Gastrocnemius medialis (tissue), 4 donors: Measurements from ENCODE around the gene GPA33. TPM values are rescaled to one million over a fixed set of nuclear protein-coding genes. Genes with fewer than 3 reads are reported as not detected.

Experiments
- ATAC-seq, 2 donors: fragments of 150-250 bp; one replicate each; pipeline ENCODE4 v1.9.1; 2016
- DNase-seq, 2 donors: peaks; one replicate each; pipeline ENCODE4 v3.0.0-alpha.2; 2019
- H3K27ac ChIP-seq, 4 donors: fragments of 200-600 bp; sonication (generic); 1 replicate in 1 of 4; 2 replicates in 3 of 4; pipeline ENCODE4 v1.5.1; 2016 to 2018; ENCODE audit warnings: mild to moderate bottlenecking in 2 of 4, moderate library complexity in 1 of 4
- H3K27me3 ChIP-seq, 3 donors: fragments of 200-600 bp; sonication (generic) in 2 of 3; 1 replicate in 1 of 3; 2 replicates in 2 of 3; pipeline versions ENCODE4 v1.5.1 to v1.6.0; 2016 to 2019; ENCODE audit warnings: mild to moderate bottlenecking in 1 of 3, moderate library complexity in 1 of 3
- H3K36me3 ChIP-seq, 2 donors: fragments of 200-600 bp; sonication (generic) in 1 of 2; one replicate each; pipeline ENCODE4 v1.5.1; 2017 to 2018
- H3K4me1 ChIP-seq, 2 donors: fragments of 200-600 bp; sonication (generic) in 1 of 2; one replicate each; pipeline ENCODE4 v1.5.1; 2016 to 2017; ENCODE audit warnings: mild to moderate bottlenecking in 2 of 2
- H3K4me3 ChIP-seq, 4 donors: fragments of 200-600 bp; sonication (generic) in 3 of 4; 1 replicate in 1 of 4; 2 replicates in 3 of 4; pipeline ENCODE4 v1.5.1; 2016 to 2019; ENCODE audit warnings: mild to moderate bottlenecking in 2 of 4
- H3K9me3 ChIP-seq, 3 donors: fragments of 200-600 bp; sonication (generic) in 2 of 3; 1 replicate in 1 of 3; 2 replicates in 2 of 3; pipeline ENCODE4 v1.5.1; 2016 to 2019
- POLR2A ChIP-seq, 2 donors: fragments of 450-650 bp; IDR thresholded peaks; one replicate each; pipeline ENCODE4 v1.6.1; 2017; ENCODE audit warnings: antibody characterized with exemption in 2 of 2, mild to moderate bottlenecking in 2 of 2, moderate library complexity in 2 of 2
- in situ Hi-C, 4 donors: fragments of 200-750 bp; cut with MboI; loops; one replicate each; pipeline versions ENCODE4 v1.15.0 to v1.8.0; 2017; ENCODE audit warnings: low sequenced_read_pairs in 4 of 4
- intact Hi-C: fragments of 100-400 bp; cut with DNase I; formaldehyde crosslinking; loops from one replicate; pipeline ENCODE4 v1.15.1; 2023; ENCODE audit warnings: low total_unique reads
- total RNA-seq, 4 donors: library from RNA; depleted of rRNA; stranded (reverse); fragments of >200 nt; gene quantifications; one replicate each; pipeline versions ENCODE4 v1.1.0 to v1.2.3, GENCODE V29; 2016
- TF ChIP-seq, protein P1 (sequence below), 5 experiments: fragments of 450-650 bp in 3 of 5; fragments of 200-600 bp in 2 of 5; sonication (generic) in 2 of 5; IDR thresholded peaks in 4 of 5; conservative IDR thresholded peaks in 1 of 5; 1 replicate in 4 of 5; 2 replicates in 1 of 5; pipeline ENCODE4 v1.5.1; 2016 to 2019; ENCODE audit warnings: antibody characterized with exemption in 5 of 5, mild to moderate bottlenecking in 3 of 5, moderate library complexity in 3 of 5

GPA33 gene
- total RNA-seq, 4 donors from 2014 or later = 1.9 TPM; not detected in 3

DNA sequence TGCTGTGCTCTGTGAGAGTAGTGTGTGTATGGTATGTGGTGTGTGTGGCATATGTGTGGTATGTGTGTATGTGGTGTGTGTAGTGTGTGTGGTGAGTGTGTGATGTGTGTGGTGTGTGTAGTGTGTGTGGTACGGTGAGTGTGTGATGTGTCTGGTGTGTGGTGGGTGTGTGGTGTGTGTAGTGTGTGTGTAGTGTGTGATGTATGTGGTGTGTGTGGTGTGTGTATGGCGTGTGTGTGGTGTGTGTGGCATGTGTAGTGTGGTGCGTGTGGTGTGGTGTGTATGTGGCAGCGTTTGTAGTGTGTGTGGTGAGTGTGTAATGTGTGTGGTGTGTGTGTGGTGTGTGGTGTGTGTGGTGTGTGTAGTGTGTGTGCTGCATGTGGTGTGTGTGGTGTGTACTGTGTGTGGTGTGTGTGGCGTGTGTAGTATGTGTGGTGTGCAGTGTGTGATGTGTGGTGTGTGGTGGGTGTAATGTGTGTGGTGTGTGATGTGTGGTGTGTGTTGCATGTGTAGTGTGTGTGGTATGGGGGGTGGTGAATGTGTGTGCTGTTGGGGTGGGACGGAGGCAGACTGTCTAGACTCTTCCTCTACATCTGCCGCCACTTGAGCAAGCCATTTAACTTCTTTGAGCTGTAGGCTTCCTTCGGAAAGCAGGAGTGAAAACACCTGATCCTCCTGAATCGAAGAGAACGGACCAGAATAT, 33.5 kb downstream of the GPA33 start:
- no peak for DNase-seq
- Histone ChIP-seq H3K27ac (no peak overlapping the region), H3K9me3 (no peaks in the 10 kb centered on the region), H3K4me3 (no peak overlapping the region), H3K27me3 (no peaks in the 10 kb centered on the region), H3K4me1 (peaks cover 3 to 7% of the 10 kb centered on the region in 2 donors), H3K36me3 (no peaks in the 10 kb centered on the region)
- TF ChIP-seq, protein P1, sequence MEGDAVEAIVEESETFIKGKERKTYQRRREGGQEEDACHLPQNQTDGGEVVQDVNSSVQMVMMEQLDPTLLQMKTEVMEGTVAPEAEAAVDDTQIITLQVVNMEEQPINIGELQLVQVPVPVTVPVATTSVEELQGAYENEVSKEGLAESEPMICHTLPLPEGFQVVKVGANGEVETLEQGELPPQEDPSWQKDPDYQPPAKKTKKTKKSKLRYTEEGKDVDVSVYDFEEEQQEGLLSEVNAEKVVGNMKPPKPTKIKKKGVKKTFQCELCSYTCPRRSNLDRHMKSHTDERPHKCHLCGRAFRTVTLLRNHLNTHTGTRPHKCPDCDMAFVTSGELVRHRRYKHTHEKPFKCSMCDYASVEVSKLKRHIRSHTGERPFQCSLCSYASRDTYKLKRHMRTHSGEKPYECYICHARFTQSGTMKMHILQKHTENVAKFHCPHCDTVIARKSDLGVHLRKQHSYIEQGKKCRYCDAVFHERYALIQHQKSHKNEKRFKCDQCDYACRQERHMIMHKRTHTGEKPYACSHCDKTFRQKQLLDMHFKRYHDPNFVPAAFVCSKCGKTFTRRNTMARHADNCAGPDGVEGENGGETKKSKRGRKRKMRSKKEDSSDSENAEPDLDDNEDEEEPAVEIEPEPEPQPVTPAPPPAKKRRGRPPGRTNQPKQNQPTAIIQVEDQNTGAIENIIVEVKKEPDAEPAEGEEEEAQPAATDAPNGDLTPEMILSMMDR (IDR thresholded peaks at IDR 0.05 in 4 of 5, conservative IDR thresholded peaks at IDR 0.05 in 1 of 5) = no peak
- TF ChIP-seq POLR2A (IDR thresholded peaks at IDR 0.05) = no peak
- intact Hi-C loops (no loop called here), in situ Hi-C loops (loop anchor here in 3 of 4 donors (10.0 to 25.0 kb wide), 3 partner anchors 142 to 631 kb away; no protein-coding TSS in a partner anchor)
- no peak for ATAC-seq

DNA sequence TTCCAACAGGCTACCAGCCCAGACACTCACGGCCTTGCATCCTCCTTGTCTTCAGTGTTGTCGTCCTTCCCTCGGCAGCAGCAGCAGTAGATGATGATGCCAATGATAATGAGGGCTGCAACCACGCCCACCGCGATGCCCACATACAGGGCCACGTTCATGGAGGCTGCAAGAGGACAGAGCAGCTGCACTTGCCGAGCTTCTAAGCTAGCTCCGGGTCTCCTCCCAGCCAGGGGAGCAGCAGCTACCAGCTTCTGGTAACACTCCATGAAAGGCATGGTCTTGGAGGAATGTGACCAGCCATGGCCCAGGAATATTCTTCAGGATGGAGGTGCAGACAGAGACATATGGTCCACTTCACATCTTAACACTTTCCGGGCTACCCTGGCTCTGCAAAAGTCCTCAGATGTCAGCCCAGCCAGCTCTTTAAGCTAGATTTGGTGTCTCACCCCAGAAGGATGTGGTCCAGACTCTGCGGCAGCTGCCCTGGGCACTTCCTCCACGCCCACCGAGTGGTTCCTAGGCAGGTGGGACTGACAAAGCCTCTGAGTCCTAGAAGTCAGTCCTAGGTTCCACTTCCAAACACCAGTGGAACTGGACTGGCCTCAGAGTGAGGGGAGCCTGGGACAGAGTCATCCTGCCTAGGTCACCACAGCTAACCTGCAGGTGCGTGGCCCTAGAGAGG, 35.1 kb downstream of the GPA33 start:
- intact Hi-C loops (no loop called here), in situ Hi-C loops (loop anchor here in 3 of 4 donors (10.0 to 25.0 kb wide), 3 partner anchors 140 to 632 kb away; no protein-coding TSS in a partner anchor)
- Histone ChIP-seq H3K4me1 (peaks cover 3 to 7% of the 10 kb centered on the region in 2 donors), H3K36me3 (no peaks in the 10 kb centered on the region), H3K27me3 (no peaks in the 10 kb centered on the region), H3K27ac (no peak overlapping the region), H3K9me3 (no peaks in the 10 kb centered on the region), H3K4me3 (no peak overlapping the region)
- ATAC-seq = no peak
- TF ChIP-seq, protein P1 (IDR thresholded peaks at IDR 0.05 in 4 of 5, conservative IDR thresholded peaks at IDR 0.05 in 1 of 5) = no peak
- no peak for TF ChIP-seq POLR2A (IDR thresholded peaks at IDR 0.05)
- no peak for DNase-seq

DNA sequence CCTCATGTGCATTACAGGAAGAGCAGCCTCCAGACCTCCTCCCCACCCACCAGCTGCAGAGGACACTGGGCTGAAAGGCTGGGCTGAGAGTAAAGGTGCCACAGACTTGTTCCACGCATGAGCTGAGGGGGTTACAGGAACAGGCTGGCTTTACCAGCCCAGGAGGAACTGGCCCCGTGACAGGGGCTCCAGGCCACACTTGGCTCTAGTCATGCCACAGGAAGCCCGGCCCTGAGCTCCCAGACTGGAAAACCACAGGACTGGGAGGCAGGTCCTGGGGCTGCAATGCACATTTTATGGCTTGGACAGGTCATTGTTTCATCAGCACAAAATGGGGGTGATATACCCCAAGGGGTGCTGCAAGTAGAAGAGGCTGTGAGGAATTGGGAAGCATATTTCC, 35.6 kb downstream of the GPA33 start:
- H3K27me3 ChIP-seq = no peaks in the 10 kb centered on the region
- H3K9me3 ChIP-seq = no peaks in the 10 kb centered on the region
- DNase-seq (no peak), ATAC-seq (no peak)
- no peak overlapping the region for H3K27ac ChIP-seq
- no peak for TF ChIP-seq POLR2A (IDR thresholded peaks at IDR 0.05)
- TF ChIP-seq, protein P1 (IDR thresholded peaks at IDR 0.05 in 4 of 5, conservative IDR thresholded peaks at IDR 0.05 in 1 of 5) = no peak
- no peak overlapping the region for H3K4me3 ChIP-seq
- intact Hi-C loops (no loop called here), in situ Hi-C loops (loop anchor here in 3 of 4 donors (10.0 to 25.0 kb wide), 3 partner anchors 140 to 633 kb away; no protein-coding TSS in a partner anchor)
- no peaks in the 10 kb centered on the region for H3K36me3 ChIP-seq
- peaks cover 3 to 7% of the 10 kb centered on the region in 2 donors for H3K4me1 ChIP-seq

DNA sequence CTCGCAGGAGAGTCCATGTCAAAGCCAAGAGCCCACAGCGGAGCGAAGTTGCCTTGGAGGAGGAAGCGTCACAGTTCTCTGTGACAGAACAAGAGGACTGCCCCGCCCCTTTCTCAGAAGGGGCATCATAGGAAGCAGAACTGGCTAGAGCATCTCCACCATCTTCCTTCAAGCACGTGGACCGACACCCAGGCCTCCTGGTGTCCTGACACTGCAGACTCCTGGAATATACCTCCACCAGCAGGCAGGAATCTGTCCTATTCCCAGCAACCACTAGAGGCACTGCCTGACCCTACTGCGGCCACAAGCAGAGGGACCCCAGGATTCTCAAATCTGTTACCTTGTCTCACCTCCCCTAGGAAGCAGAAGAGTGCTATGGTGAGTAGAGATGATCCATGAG, 37.8 kb downstream of the GPA33 start:
- in situ Hi-C loops = loop anchor here in 3 of 4 donors (10.0 to 25.0 kb wide), 3 partner anchors 138 to 635 kb away; no protein-coding TSS in a partner anchor
- no peaks in the 10 kb centered on the region for H3K4me1 ChIP-seq
- no peak for ATAC-seq

More for the DNA sequence above, 37.8 kb downstream of the GPA33 start:
- no peak for DNase-seq
- no peak overlapping the region for H3K27ac ChIP-seq
- H3K9me3 ChIP-seq = no peaks in the 10 kb centered on the region
- no peaks in the 10 kb centered on the region for H3K27me3 ChIP-seq
- intact Hi-C loops = no loop called here
- TF ChIP-seq POLR2A (IDR thresholded peaks at IDR 0.05) = no peak
- TF ChIP-seq, protein P1 (IDR thresholded peaks at IDR 0.05 in 4 of 5, conservative IDR thresholded peaks at IDR 0.05 in 1 of 5) = no peak
- no peaks in the 10 kb centered on the region for H3K36me3 ChIP-seq
- no peak overlapping the region for H3K4me3 ChIP-seq
